Vagina (tissue), 2 donors: ENCODE results near the gene ARHGEF28.

Experiments
- POLR2A ChIP-seq, 2 donors: fragments of 450-650 bp; IDR thresholded peaks; one replicate each; pipeline ENCODE4 v1.6.1; 2017; ENCODE audit warnings: antibody characterized with exemption in 2 of 2, mild to moderate bottlenecking in 2 of 2, moderate library complexity in 2 of 2
- POLR2AphosphoS5 ChIP-seq, 2 donors: sonication (generic); formaldehyde crosslinking; IDR thresholded peaks; one replicate each; pipeline ENCODE4 v1.9.0; 2017; ENCODE audit warnings: antibody characterized with exemption in 2 of 2, mild to moderate bottlenecking in 2 of 2, low read depth in 1 of 2; ENCODE audit not compliant: insufficient read depth in 1 of 2
- TF ChIP-seq, protein P1 (sequence below), 3 experiments: fragments of 450-650 bp in 2 of 3; fragments of 200-600 bp in 1 of 3; sonication (generic) in 1 of 3; IDR thresholded peaks; one replicate each; pipeline ENCODE4 v1.5.1; 2017 to 2019; ENCODE audit warnings: antibody characterized with exemption in 3 of 3, mild to moderate bottlenecking in 2 of 3, moderate library complexity in 2 of 3

DNA sequence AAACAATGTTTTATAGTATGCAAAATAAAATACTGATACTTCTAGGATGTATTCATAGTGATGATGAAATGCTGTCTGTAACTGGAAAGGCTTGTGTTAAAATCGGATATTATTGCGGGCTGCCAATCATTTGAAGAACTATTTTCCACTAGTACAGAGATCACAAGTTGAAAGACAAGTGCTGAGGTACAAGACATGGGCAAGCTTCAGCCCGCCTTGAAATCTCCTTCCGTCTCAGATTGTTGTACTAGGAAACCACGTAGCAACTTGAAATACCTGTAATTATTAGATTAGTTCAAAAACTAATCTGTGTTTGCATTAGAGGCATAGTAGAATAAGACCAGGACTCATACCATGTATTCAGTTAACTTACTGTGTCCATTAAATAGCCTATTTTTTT lies 218.2 kb downstream of the ARHGEF28 start:
- TF ChIP-seq, protein P1, sequence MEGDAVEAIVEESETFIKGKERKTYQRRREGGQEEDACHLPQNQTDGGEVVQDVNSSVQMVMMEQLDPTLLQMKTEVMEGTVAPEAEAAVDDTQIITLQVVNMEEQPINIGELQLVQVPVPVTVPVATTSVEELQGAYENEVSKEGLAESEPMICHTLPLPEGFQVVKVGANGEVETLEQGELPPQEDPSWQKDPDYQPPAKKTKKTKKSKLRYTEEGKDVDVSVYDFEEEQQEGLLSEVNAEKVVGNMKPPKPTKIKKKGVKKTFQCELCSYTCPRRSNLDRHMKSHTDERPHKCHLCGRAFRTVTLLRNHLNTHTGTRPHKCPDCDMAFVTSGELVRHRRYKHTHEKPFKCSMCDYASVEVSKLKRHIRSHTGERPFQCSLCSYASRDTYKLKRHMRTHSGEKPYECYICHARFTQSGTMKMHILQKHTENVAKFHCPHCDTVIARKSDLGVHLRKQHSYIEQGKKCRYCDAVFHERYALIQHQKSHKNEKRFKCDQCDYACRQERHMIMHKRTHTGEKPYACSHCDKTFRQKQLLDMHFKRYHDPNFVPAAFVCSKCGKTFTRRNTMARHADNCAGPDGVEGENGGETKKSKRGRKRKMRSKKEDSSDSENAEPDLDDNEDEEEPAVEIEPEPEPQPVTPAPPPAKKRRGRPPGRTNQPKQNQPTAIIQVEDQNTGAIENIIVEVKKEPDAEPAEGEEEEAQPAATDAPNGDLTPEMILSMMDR (IDR thresholded peaks at IDR 0.05) = no peak
- TF ChIP-seq POLR2A (IDR thresholded peaks at IDR 0.05) (no peak), POLR2AphosphoS5 (IDR thresholded peaks at IDR 0.05; ENCODE audit: insufficient read depth in 1 of 2, low read depth in 1 of 2) (peak in 1 of 2 donors; percentile 41)
